IMR-90 (cell line): ENCODE data around the gene SLC4A1. TPM values are rescaled to one million over a fixed set of nuclear protein-coding genes. Genes with fewer than 3 reads are reported as not detected.

ENCODE experiments used
- ATAC-seq: fragments of 200-7000 bp; cut with Tn5 transposase; 2 replicates; pipeline ENCODE4 v1.9.1; 2020; ENCODE audit warnings: low read depth, mild to moderate bottlenecking, moderate library complexity
- BruUV-seq: library from RNA; stranded (reverse); fragments of 400-500 nt; replicated peaks from 2 replicates; lab custom pipeline; 2021; lab: Mats Ljungman, UMichigan
- CTCF ChIA-PET: fragments of 300-600 bp; formaldehyde crosslinking; extraction: SDS; loops from one replicate; lab custom pipeline; 2021; ENCODE audit warnings: antibody characterized with exemption; lab: Yijun Ruan, JAX
- POLR2A ChIA-PET: fragments of 300-600 bp; sonication (Branson Sonifier 250); formaldehyde crosslinking; loops from one replicate; lab custom pipeline; 2022; ENCODE audit warnings: antibody characterized with exemption; ENCODE audit not compliant: unreplicated experiment; lab: Charles Lee
- DNase-seq: peaks from one replicate; pipeline ENCODE4 v3.0.0; 2013
- H2AFZ ChIP-seq: replicated peaks from 2 replicates; pipeline ENCODE3; 2013; ENCODE audit warnings: low read length, mild to moderate bottlenecking; ENCODE audit not compliant: poor library complexity
- H2AK5ac ChIP-seq: 2 replicates; pipeline ENCODE4 v1.6.1; 2013; ENCODE audit warnings: low read depth, low read length, inconsistent platforms
- H2AK9ac ChIP-seq: replicated peaks from 2 replicates; pipeline ENCODE3; 2013; ENCODE audit warnings: mild to moderate bottlenecking, low read depth, low read length, moderate library complexity; ENCODE audit not compliant: poor library complexity
- H2BK120ac ChIP-seq: 2 replicates; pipeline ENCODE4 v1.6.1; 2013; ENCODE audit warnings: low read depth, low read length, inconsistent platforms
- H2BK15ac ChIP-seq: 3 replicates; pipeline ENCODE4 v1.6.1; 2013; ENCODE audit warnings: low read depth, low read length, inconsistent platforms
- H2BK20ac ChIP-seq: 2 replicates; pipeline ENCODE4 v1.6.1; 2013; ENCODE audit warnings: low read depth, mild to moderate bottlenecking, inconsistent platforms, low read length, moderate library complexity
- H2BK5ac ChIP-seq: 2 replicates; pipeline ENCODE4 v1.6.1; 2013; ENCODE audit warnings: mild to moderate bottlenecking, low read depth, low read length, inconsistent platforms; ENCODE audit not compliant: poor library complexity, severe bottlenecking
- H3K14ac ChIP-seq: replicated peaks from 2 replicates; pipeline ENCODE4 v1.6.1; 2013; ENCODE audit warnings: low read depth, low read length, inconsistent platforms
- H3K18ac ChIP-seq: 2 replicates; pipeline ENCODE4 v1.6.1; 2013; ENCODE audit warnings: low read depth, low read length, control low read depth
- H3K23ac ChIP-seq: 2 replicates; pipeline ENCODE4 v1.6.1; 2013; ENCODE audit warnings: low read depth, low read length, inconsistent platforms
- H3K27ac ChIP-seq: 2 replicates; pipeline ENCODE4 v1.5.1; 2013; ENCODE audit warnings: mild to moderate bottlenecking, control low read depth, low read length; ENCODE audit not compliant: insufficient read depth
- H3K27me3 ChIP-seq: 2 replicates; pipeline ENCODE4 v1.6.1; 2013; ENCODE audit warnings: low read length; ENCODE audit not compliant: control insufficient read depth, insufficient read depth
- H3K36me3 ChIP-seq: 2 replicates; pipeline ENCODE4 v1.6.1; 2013; ENCODE audit warnings: low read length, mixed read lengths; ENCODE audit not compliant: control insufficient read depth, insufficient read depth
- H3K4ac ChIP-seq: 2 replicates; pipeline ENCODE4 v1.6.1; 2013; ENCODE audit warnings: low read depth, low read length, inconsistent platforms
- H3K4me1 ChIP-seq: 2 replicates; pipeline ENCODE4 v1.6.1; 2013; ENCODE audit warnings: low read length, mixed read lengths; ENCODE audit not compliant: control insufficient read depth, insufficient read depth
- H3K4me2 ChIP-seq: 2 replicates; pipeline ENCODE4 v1.6.1; 2013; ENCODE audit warnings: low read depth, mild to moderate bottlenecking, control low read depth, low read length, moderate library complexity
- H3K4me3 ChIP-seq: 2 replicates; pipeline ENCODE4 v1.5.1; 2013; ENCODE audit warnings: low read depth, mild to moderate bottlenecking, control low read depth, low read length, moderate library complexity; ENCODE audit not compliant: insufficient read depth
- H3K56ac ChIP-seq: 2 replicates; pipeline ENCODE4 v1.6.1; 2013; ENCODE audit warnings: low read length, inconsistent platforms; ENCODE audit not compliant: insufficient read depth; ENCODE audit errors: extremely low read depth
- H3K79me1 ChIP-seq, 2 experiments: 2 replicates each; pipeline ENCODE4 v1.6.1; 2013; ENCODE audit warnings: low read length in 2 of 2, inconsistent platforms in 1 of 2, low read depth in 1 of 2
- H3K9ac ChIP-seq: 2 replicates; pipeline ENCODE4 v1.6.1; 2013; ENCODE audit warnings: low read depth, low read length, control low read depth
- H3K9me1 ChIP-seq: 2 replicates; pipeline ENCODE4 v1.6.1; 2013; ENCODE audit warnings: low read length, inconsistent platforms; ENCODE audit not compliant: insufficient read depth
- H3K9me3 ChIP-seq: 2 replicates; pipeline ENCODE4 v1.6.1; 2013; ENCODE audit warnings: low read length; ENCODE audit not compliant: control insufficient read depth, insufficient read depth
- H4K20me1 ChIP-seq: 2 replicates; pipeline ENCODE4 v1.6.1; 2013; ENCODE audit warnings: low read length, inconsistent platforms; ENCODE audit not compliant: insufficient read depth
- H4K5ac ChIP-seq: 2 replicates; pipeline ENCODE4 v1.6.1; 2013; ENCODE audit warnings: mild to moderate bottlenecking, low read depth, low read length, control low read depth
- H4K8ac ChIP-seq, 2 experiments: 2 replicates each; pipeline ENCODE4 v1.6.1; 2013; ENCODE audit warnings: low read depth in 2 of 2, low read length in 2 of 2, control low read depth in 1 of 2, inconsistent platforms in 1 of 2
- H4K91ac ChIP-seq: 2 replicates; pipeline ENCODE4 v1.6.1; 2013; ENCODE audit warnings: low read depth, low read length, inconsistent platforms; ENCODE audit not compliant: insufficient read depth
- BHLHE40 ChIP-seq: fragments of 150-350 bp; IDR thresholded peaks from 2 replicates; pipeline ENCODE4 v1.6.1; 2016; ENCODE audit warnings: mild to moderate bottlenecking, low read depth, low read length
- CEBPB ChIP-seq: IDR thresholded peaks from 2 replicates; pipeline ENCODE4 v1.6.1; 2012; ENCODE audit warnings: low read depth, low read length, improper control_type of control experiment
- CHD1 ChIP-seq: IDR thresholded peaks from 2 replicates; pipeline ENCODE4 v1.6.1; 2012; ENCODE audit warnings: low read depth, low read length, improper control_type of control experiment
- ELK1 ChIP-seq: fragments of 150-350 bp; IDR thresholded peaks from 2 replicates; pipeline ENCODE4 v1.6.1; 2016; ENCODE audit warnings: low read depth, mild to moderate bottlenecking, low read length, moderate library complexity, borderline replicate concordance
- FOS ChIP-seq: fragments of 150-350 bp; IDR thresholded peaks from 2 replicates; pipeline ENCODE4 v1.6.1; 2016; ENCODE audit warnings: low read depth, low read length
- MAFK ChIP-seq: IDR thresholded peaks from 2 replicates; pipeline ENCODE4 v1.6.1; 2012; ENCODE audit warnings: low read depth, low read length, improper control_type of control experiment
- MAZ ChIP-seq: IDR thresholded peaks from 2 replicates; pipeline ENCODE4 v1.6.1; 2012; ENCODE audit warnings: low read depth, mild to moderate bottlenecking, low read length, improper control_type of control experiment, moderate library complexity, borderline replicate concordance
- MXI1 ChIP-seq: IDR thresholded peaks from 2 replicates; pipeline ENCODE4 v1.6.1; 2012; ENCODE audit warnings: low read depth, mild to moderate bottlenecking, low read length, moderate library complexity, borderline replicate concordance
- NFE2L2 ChIP-seq: fragments of 150-350 bp; IDR thresholded peaks from 2 replicates; pipeline ENCODE4 v1.6.1; 2016; ENCODE audit warnings: low read depth, mild to moderate bottlenecking, low read length
- POLR2A ChIP-seq: IDR thresholded peaks from 2 replicates; pipeline ENCODE4 v1.6.1; 2012; ENCODE audit warnings: mild to moderate bottlenecking, low read depth, low read length
- RAD21 ChIP-seq: IDR thresholded peaks from 2 replicates; pipeline ENCODE4 v1.6.1; 2012; ENCODE audit warnings: low read length, improper control_type of control experiment
- RCOR1 ChIP-seq: IDR thresholded peaks from 2 replicates; pipeline ENCODE4 v1.6.1; 2012; ENCODE audit warnings: mild to moderate bottlenecking, low read length, improper control_type of control experiment; ENCODE audit not compliant: insufficient replicate concordance
- RFX5 ChIP-seq: IDR thresholded peaks from 2 replicates; pipeline ENCODE4 v1.8.0; 2012; ENCODE audit warnings: low read depth, mild to moderate bottlenecking, low read length, moderate library complexity
- SMC3 ChIP-seq: fragments of 150-350 bp; IDR thresholded peaks from 2 replicates; pipeline ENCODE4 v1.6.1; 2016; ENCODE audit warnings: low read depth, mild to moderate bottlenecking, antibody characterized with exemption, low read length, moderate library complexity
- USF2 ChIP-seq: fragments of 150-350 bp; IDR thresholded peaks from 2 replicates; pipeline ENCODE4 v1.6.1; 2017; ENCODE audit warnings: mild to moderate bottlenecking, antibody characterized with exemption, low read length, low read depth
- WGBS, 2 experiments: methylation state at CpG; one replicate each; pipeline versions ENCODE4 v1.1.5 to v1.1.7; 2013; ENCODE audit warnings: missing lambda C conversion rate in 2 of 2; ENCODE audit not compliant: insufficient read length in 1 of 2; ENCODE audit errors: extremely low coverage in 2 of 2; 5-methylcytosine and 5-hydroxymethylcytosine counted together
- dilution Hi-C: fragments of 300-500 bp; cut with HindIII; formaldehyde crosslinking; loops from one replicate; pipeline ENCODE4 v1.14.3; 2018; ENCODE audit warnings: low sequenced_read_pairs; ENCODE audit not compliant: unreplicated experiment
- in situ Hi-C: fragments of 300-500 bp; cut with MboI; formaldehyde crosslinking; loops from 3 replicates; pipeline ENCODE4 v1.14.3; 2019; ENCODE audit warnings: low sequenced_read_pairs, inconsistent platforms, mixed read lengths
- intact Hi-C: fragments of 100-400 bp; cut with micrococcal nuclease; formaldehyde crosslinking; loops from 2 replicates; pipeline ENCODE4 v1.10.0; 2022
- polyA plus RNA-seq, 3 experiments: library from polyadenylated mRNA; depleted of rRNA; stranded (reverse); fragments of >200 nt; gene quantifications; 2 replicates each; pipeline ENCODE4 v1.2.3, GENCODE V29; 2012; ENCODE audit warnings: low replicate concordance in 1 of 3
- total RNA-seq: library from RNA; depleted of rRNA; stranded (reverse); fragments of >200 nt; gene quantifications from 2 replicates; pipeline ENCODE4 v1.2.3, GENCODE V29; 2012
- TF ChIP-seq, protein P1 (sequence below): conservative IDR thresholded peaks from 2 replicates; pipeline ENCODE4 v1.5.1; 2012; ENCODE audit warnings: mild to moderate bottlenecking, low read depth, low read length, improper control_type of control experiment

The SLC4A1 gene
- total and polyA plus RNA-seq, 2 of the 4 experiments (the other 2 are of a cell fraction) = not detected

GRCh38 chr17:44266402-44267164 is 1.4 kb downstream of the SLC4A1 start:
- Histone ChIP-seq H4K8ac (no peak overlapping the region), H4K91ac (no peak overlapping the region), H4K20me1 (no peaks in the 10 kb centered on the region), H3K9me1 (no peaks in the 10 kb centered on the region), H2BK120ac (no peak overlapping the region), H3K56ac (no peak overlapping the region), H3K27ac (no peak overlapping the region), H3K27me3 (peaks cover 50% of the 10 kb centered on the region), H2BK5ac (no peak overlapping the region), H2BK15ac (no peak overlapping the region), H3K9ac (no peak overlapping the region), H2AFZ (no peak overlapping the region), H3K4me1 (no peaks in the 10 kb centered on the region), H2BK20ac (no peak overlapping the region), H3K79me1 (no peaks in the 10 kb centered on the region), H3K4me2 (no peak overlapping the region), H3K14ac (no peak overlapping the region), H3K18ac (no peak overlapping the region), H3K4me3 (no peak overlapping the region), H4K5ac (no peak overlapping the region), H3K9me3 (no peaks in the 10 kb centered on the region), H2AK5ac (no peak overlapping the region), H2AK9ac (no peak overlapping the region), H3K36me3 (no peaks in the 10 kb centered on the region), H3K4ac (no peak overlapping the region), H3K23ac (no peak overlapping the region)
- ChIA-PET POLR2A (no interaction called here), CTCF (no interaction called here)
- intact Hi-C loops = no loop called here
- no peak for ATAC-seq
- WGBS, 2 experiments = 83% methylated on average over 3 of the region's 9 CpGs; no CpG with 5 or more reads in 1 of the 2 experiments
- dilution Hi-C loops = no loop called here
- TF ChIP-seq MAZ (no peak), USF2 (no peak), RFX5 (no peak), ELK1 (no peak), RCOR1 (no peak), MXI1 (no peak), POLR2A (no peak), BHLHE40 (no peak), CHD1 (no peak), MAFK (no peak), NFE2L2 (no peak), FOS (no peak), RAD21 (no peak), CEBPB (no peak), SMC3 (no peak)
- TF ChIP-seq, protein P1, sequence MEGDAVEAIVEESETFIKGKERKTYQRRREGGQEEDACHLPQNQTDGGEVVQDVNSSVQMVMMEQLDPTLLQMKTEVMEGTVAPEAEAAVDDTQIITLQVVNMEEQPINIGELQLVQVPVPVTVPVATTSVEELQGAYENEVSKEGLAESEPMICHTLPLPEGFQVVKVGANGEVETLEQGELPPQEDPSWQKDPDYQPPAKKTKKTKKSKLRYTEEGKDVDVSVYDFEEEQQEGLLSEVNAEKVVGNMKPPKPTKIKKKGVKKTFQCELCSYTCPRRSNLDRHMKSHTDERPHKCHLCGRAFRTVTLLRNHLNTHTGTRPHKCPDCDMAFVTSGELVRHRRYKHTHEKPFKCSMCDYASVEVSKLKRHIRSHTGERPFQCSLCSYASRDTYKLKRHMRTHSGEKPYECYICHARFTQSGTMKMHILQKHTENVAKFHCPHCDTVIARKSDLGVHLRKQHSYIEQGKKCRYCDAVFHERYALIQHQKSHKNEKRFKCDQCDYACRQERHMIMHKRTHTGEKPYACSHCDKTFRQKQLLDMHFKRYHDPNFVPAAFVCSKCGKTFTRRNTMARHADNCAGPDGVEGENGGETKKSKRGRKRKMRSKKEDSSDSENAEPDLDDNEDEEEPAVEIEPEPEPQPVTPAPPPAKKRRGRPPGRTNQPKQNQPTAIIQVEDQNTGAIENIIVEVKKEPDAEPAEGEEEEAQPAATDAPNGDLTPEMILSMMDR = no peak
- no peak for DNase-seq
- BruUV-seq = no TSS peak
- in situ Hi-C loops = no loop called here
